T-helper 1 cell (primary cell): Measurements from ENCODE around the gene RGPD8.

ENCODE experiments used
- DNase-seq, 5 donors: peaks; one replicate each; pipeline ENCODE4 v3.0.0-alpha.2; 2012 to 2020

RGPD8 gene

GRCh38 chr2:112322919-112323318 lies 110.5 kb downstream of the RGPD8 start:
- DNase-seq: no peak

- DNase-seq: no peak
These were observed 111.8 kb downstream of the RGPD8 start for GRCh38 chr2:112321375-112322320.
